Heart left ventricle (tissue), 13 donors: ENCODE data around the gene GPC6.

Source experiments
- CTCF ChIP-seq, 12 donors: fragments of 200-600 bp; sonication (generic) in 4 of 12; IDR thresholded peaks; one replicate each; pipeline versions ENCODE4 v1.5.0 to v1.8.0; 2018 to 2022; ENCODE audit warnings: antibody characterized with exemption in 12 of 12, mild to moderate bottlenecking in 5 of 12
- POLR2A ChIP-seq, 2 donors: fragments of 450-650 bp; IDR thresholded peaks; one replicate each; pipeline ENCODE4 v1.6.1; 2017; ENCODE audit warnings: antibody characterized with exemption in 2 of 2, mild to moderate bottlenecking in 2 of 2, moderate library complexity in 2 of 2
- donor health status: ischemic (EF 13 %, LVEDD 7.1; RV severe dilation, severe dysfunction).
- donor health status: DM: no; HTN: yes; CAD: no.
- donor health status: DM: no; HTN: no; CAD: no.
- donor health status: ischemic (EF 25% LVEDD 6.9; RV normal size, moderate dysfunction).
- donor health status: ischemic (EF 25% LVEDD 5.7; RV mildly dilated, moderate dysfunction).
- donor health status: ischemic (EF 35%, LVEDD 5.7; RV mildly dilated, moderate dysfunction).
- donor health status: nonischemic (EF 11% LVEDD 7.7; RV severe dilation, severe dysfunction).
- donor health status: DM: yes; HTN: yes; CAD: no.
- donor health status: PGD.
- donor health status: ischemic (EF 29% LVEDD 5.4; RV normal size, mild dysfunction).
- donor health status: nonischemic (EF 23%, LVEDD 6.1; RV moderate dilation, normal function).

- TF ChIP-seq CTCF (IDR thresholded peaks at IDR 0.05) (no peak), POLR2A (IDR thresholded peaks at IDR 0.05) (no peak)
These were observed 224.2 kb downstream of the GPC6 start for GRCh38 chr13:93450761-93451160.
